DND-41 (cell line): Measurements from ENCODE around the gene MUC21.

Experiments used
- ATAC-seq: fragments of 200-7000 bp; cut with Tn5 transposase; 3 replicates; pipeline ENCODE4 v1.9.1; 2021; ENCODE audit warnings: low read depth; ENCODE audit not compliant: insufficient read depth
- DNase-seq: peaks from one replicate; pipeline ENCODE4 v3.0.0-alpha.2; 2020
- H2AFZ ChIP-seq: 2 replicates; pipeline ENCODE4 v1.6.0; 2012; ENCODE audit warnings: low read depth, low read length
- H3K27ac ChIP-seq: 2 replicates; pipeline ENCODE4 v1.5.1; 2012; ENCODE audit warnings: low read length, inconsistent platforms
- H3K27me3 ChIP-seq: fragments of 200-600 bp; sonication (generic); 2 replicates; pipeline ENCODE4 v1.6.0; 2012; ENCODE audit warnings: low read length, mild to moderate bottlenecking, inconsistent platforms; ENCODE audit not compliant: insufficient read depth, poor library complexity
- H3K36me3 ChIP-seq: 2 replicates; pipeline ENCODE4 v1.5.1; 2012; ENCODE audit warnings: low read length, inconsistent platforms; ENCODE audit not compliant: insufficient read depth
- H3K4me1 ChIP-seq: 2 replicates; pipeline ENCODE4 v1.5.1; 2012; ENCODE audit warnings: mild to moderate bottlenecking, low read length; ENCODE audit not compliant: insufficient read depth
- H3K4me2 ChIP-seq: 2 replicates; pipeline ENCODE4 v1.6.0; 2012; ENCODE audit warnings: mild to moderate bottlenecking, moderate library complexity, low read length, inconsistent platforms; ENCODE audit not compliant: insufficient read depth
- H3K4me3 ChIP-seq, 2 experiments: fragments of 200-600 bp in 1 of 2; shearing (Covaris generic) in 1 of 2; 2 replicates each; pipeline ENCODE4 v1.5.1; 2012 to 2016; ENCODE audit warnings: inconsistent platforms in 2 of 2, low read length in 2 of 2, mild to moderate bottlenecking in 2 of 2, low read depth in 1 of 2, moderate library complexity in 1 of 2
- H3K79me2 ChIP-seq: 2 replicates; pipeline ENCODE4 v1.6.0; 2012; ENCODE audit warnings: low read length, inconsistent platforms; ENCODE audit not compliant: insufficient read depth
- H3K9ac ChIP-seq: 2 replicates; pipeline ENCODE4 v1.6.0; 2012; ENCODE audit warnings: low read depth, mild to moderate bottlenecking, inconsistent platforms, low read length, moderate library complexity
- H3K9me3 ChIP-seq: 2 replicates; pipeline ENCODE4 v1.5.1; 2012; ENCODE audit warnings: low read length, moderate library complexity, mild to moderate bottlenecking, inconsistent platforms; ENCODE audit not compliant: insufficient read depth, severe bottlenecking
- H4K20me1 ChIP-seq: 2 replicates; pipeline ENCODE4 v1.6.0; 2012; ENCODE audit warnings: low read length; ENCODE audit not compliant: insufficient read depth
- CTCF ChIP-seq: IDR thresholded peaks from 2 replicates; pipeline ENCODE4 v1.5.1; 2012; ENCODE audit warnings: borderline replicate concordance, low read length, moderate library complexity, mild to moderate bottlenecking; ENCODE audit not compliant: poor library complexity, severe bottlenecking; ENCODE audit errors: extremely low read depth
- EZH2 ChIP-seq: IDR thresholded peaks from 3 replicates; pipeline ENCODE4 v1.6.1; 2012; ENCODE audit warnings: borderline replicate concordance, low read depth, mild to moderate bottlenecking, moderate library complexity, low read length, inconsistent platforms; ENCODE audit not compliant: severe bottlenecking

MUC21 gene

GRCh38 chr6:30944051-30944450 lies 39.5 kb upstream of the MUC21 start:
- no peak overlapping the region for H3K9ac ChIP-seq
- ATAC-seq (no peak), DNase-seq (no peak)
- no peak overlapping the region for H3K4me3 ChIP-seq
- peaks cover 3% of the 10 kb centered on the region for H3K9me3 ChIP-seq
- no peaks in the 10 kb centered on the region for H3K4me1 ChIP-seq
- H3K4me2 ChIP-seq: no peak overlapping the region
- no peak for TF ChIP-seq CTCF
- no peak for TF ChIP-seq EZH2
- no peaks in the 10 kb centered on the region for H3K36me3 ChIP-seq
- H2AFZ ChIP-seq: no peak overlapping the region
- no peak overlapping the region for H3K27ac ChIP-seq
- no peaks in the 10 kb centered on the region for H3K79me2 ChIP-seq
- H4K20me1 ChIP-seq: no peaks in the 10 kb centered on the region
- H3K27me3 ChIP-seq: peaks cover 20% of the 10 kb centered on the region

- no peaks in the 10 kb centered on the region for H4K20me1 ChIP-seq
- TF ChIP-seq CTCF (no peak), EZH2 (no peak)
- no peak overlapping the region for H3K9ac ChIP-seq
- no peak for ATAC-seq
- DNase-seq: no peak
- H3K27ac ChIP-seq: no peak overlapping the region
- H3K4me3 ChIP-seq: no peak overlapping the region
- no peak overlapping the region for H3K4me2 ChIP-seq
- peaks cover 13% of the 10 kb centered on the region for H3K27me3 ChIP-seq
- H3K4me1 ChIP-seq: no peaks in the 10 kb centered on the region
- H3K36me3 ChIP-seq: no peaks in the 10 kb centered on the region
- H2AFZ ChIP-seq: no peak overlapping the region
- H3K79me2 ChIP-seq: no peaks in the 10 kb centered on the region
- H3K9me3 ChIP-seq: peaks cover 3% of the 10 kb centered on the region
These were observed 38.2 kb upstream of the MUC21 start for GRCh38 chr6:30945281-30945680.

GRCh38 chr6:30947231-30947630 lies 36.3 kb upstream of the MUC21 start:
- no peaks in the 10 kb centered on the region for H4K20me1 ChIP-seq
- no peaks in the 10 kb centered on the region for H3K4me1 ChIP-seq
- H3K27ac ChIP-seq: no peak overlapping the region
- H3K4me2 ChIP-seq: no peak overlapping the region
- no peak overlapping the region for H3K4me3 ChIP-seq
- H3K36me3 ChIP-seq: no peaks in the 10 kb centered on the region
- no peak for DNase-seq
- no peak for ATAC-seq
- H3K9ac ChIP-seq: no peak overlapping the region
- H3K27me3 ChIP-seq: peaks cover 13% of the 10 kb centered on the region
- H3K79me2 ChIP-seq: no peaks in the 10 kb centered on the region
- TF ChIP-seq CTCF (no peak), EZH2 (no peak)
- H3K9me3 ChIP-seq: peaks cover 3% of the 10 kb centered on the region
- no peak overlapping the region for H2AFZ ChIP-seq

GRCh38 chr6:30948811-30949210 lies 34.7 kb upstream of the MUC21 start:
- H3K27me3 ChIP-seq: peaks cover 25% of the 10 kb centered on the region
- no peak overlapping the region for H3K4me3 ChIP-seq
- H3K36me3 ChIP-seq: no peaks in the 10 kb centered on the region
- H3K4me2 ChIP-seq: no peak overlapping the region
- no peak overlapping the region for H3K27ac ChIP-seq
- H3K9me3 ChIP-seq: no peaks in the 10 kb centered on the region
- H3K9ac ChIP-seq: no peak overlapping the region
- no peak for TF ChIP-seq CTCF
- no peak for TF ChIP-seq EZH2
- no peaks in the 10 kb centered on the region for H3K79me2 ChIP-seq
- no peak for DNase-seq
- H3K4me1 ChIP-seq: no peaks in the 10 kb centered on the region
- H4K20me1 ChIP-seq: no peaks in the 10 kb centered on the region
- ATAC-seq: no peak
- no peak overlapping the region for H2AFZ ChIP-seq
